Daoy (cell line): ENCODE measurements around the gene ATP5F1D. TPM values are rescaled to one million over a fixed set of nuclear protein-coding genes. Genes with fewer than 3 reads are reported as not detected.
A peak's percentile ranks its signal among the peaks of the same experiment; 100 is the strongest.

ENCODE experiments used
- DNase-seq: peaks from one replicate; pipeline ENCODE4 v3.0.0-alpha.2; 2015; ENCODE audit warnings: low read depth
- total RNA-seq: library from RNA; depleted of rRNA; stranded (reverse); fragments of >200 nt; shearing (Covaris generic); gene quantifications from 2 replicates; pipeline ENCODE4 v1.2.3, GENCODE V29; 2014

Gene ATP5F1D
- total RNA-seq, 1 experiment from 2014 or later = 41.4 TPM

DNA sequence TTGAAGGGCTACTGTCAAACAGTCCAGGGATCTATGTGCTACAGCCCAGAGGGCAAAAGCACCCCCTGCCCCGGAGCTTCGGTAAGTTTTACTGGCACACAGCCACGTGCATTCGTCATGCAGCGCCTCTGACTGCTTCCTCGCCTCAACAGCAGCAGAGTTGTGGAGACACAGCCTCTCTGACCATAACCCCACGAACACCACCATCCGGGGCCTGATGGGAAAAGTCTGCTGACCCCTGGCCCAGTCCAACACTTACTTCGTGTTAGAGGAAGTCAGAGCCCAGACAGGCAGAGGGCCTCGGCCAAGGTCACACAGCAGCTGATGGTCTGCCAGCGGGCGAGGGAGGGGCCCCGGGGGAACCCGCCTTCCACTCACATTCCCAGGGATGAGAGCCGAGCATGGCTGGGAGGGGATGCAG lies 8.9 kb upstream of the ATP5F1D start:
- DNase-seq = peak; percentile 52

DNA sequence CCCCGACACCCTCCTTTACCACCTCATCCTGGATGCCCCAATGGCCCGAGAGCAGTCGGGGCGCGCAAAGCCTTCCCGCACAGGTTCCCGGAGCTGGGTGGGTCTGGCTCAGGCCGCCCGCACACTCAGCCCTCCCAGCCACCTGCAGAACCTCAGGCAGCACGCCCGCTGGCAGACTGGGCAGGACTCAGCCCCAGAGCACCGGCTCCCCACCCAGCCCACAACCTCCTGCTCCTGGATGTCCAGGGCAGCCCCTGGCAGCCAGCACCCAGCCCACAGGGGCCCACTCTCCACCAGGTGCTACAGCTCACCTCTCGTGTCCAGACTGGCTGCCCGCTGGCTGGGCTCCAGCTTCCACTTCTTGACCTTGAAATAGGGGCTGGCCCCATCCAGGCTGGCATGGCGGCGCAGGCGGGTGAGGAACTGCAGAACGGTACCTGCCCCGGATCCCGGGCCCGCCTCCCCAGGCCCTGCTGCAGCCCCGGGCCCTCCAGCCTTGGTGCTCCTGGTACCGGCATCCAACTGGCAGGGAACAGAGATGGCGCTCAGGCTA lies 8.4 kb upstream of the ATP5F1D start:
- no peak for DNase-seq

GRCh38 chr19:1234051-1234954 lies 7.2 kb upstream of the ATP5F1D start:
- DNase-seq = no peak

DNA sequence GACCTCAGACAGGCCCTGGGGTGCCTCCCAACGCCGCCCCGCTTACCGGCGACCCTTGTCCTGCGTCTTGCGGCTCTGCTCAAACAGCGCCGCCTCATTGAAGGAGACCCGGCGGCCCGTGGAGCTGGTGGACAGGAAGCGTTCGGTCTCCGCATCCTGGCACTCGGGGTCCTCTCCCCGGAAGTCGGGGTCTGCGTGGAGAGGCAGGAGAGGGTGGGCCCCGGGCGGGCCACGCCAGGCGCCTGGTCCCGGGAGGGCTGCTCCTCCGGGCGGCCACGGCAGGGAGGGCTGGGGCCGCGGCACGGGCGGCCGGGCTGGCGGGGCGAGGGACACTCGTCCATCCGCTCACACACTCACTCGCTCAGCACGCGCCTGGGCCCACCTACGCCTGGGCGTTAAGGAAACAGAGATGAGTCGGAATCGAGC lies 6.6 kb upstream of the ATP5F1D start:
- no peak for DNase-seq

DNA sequence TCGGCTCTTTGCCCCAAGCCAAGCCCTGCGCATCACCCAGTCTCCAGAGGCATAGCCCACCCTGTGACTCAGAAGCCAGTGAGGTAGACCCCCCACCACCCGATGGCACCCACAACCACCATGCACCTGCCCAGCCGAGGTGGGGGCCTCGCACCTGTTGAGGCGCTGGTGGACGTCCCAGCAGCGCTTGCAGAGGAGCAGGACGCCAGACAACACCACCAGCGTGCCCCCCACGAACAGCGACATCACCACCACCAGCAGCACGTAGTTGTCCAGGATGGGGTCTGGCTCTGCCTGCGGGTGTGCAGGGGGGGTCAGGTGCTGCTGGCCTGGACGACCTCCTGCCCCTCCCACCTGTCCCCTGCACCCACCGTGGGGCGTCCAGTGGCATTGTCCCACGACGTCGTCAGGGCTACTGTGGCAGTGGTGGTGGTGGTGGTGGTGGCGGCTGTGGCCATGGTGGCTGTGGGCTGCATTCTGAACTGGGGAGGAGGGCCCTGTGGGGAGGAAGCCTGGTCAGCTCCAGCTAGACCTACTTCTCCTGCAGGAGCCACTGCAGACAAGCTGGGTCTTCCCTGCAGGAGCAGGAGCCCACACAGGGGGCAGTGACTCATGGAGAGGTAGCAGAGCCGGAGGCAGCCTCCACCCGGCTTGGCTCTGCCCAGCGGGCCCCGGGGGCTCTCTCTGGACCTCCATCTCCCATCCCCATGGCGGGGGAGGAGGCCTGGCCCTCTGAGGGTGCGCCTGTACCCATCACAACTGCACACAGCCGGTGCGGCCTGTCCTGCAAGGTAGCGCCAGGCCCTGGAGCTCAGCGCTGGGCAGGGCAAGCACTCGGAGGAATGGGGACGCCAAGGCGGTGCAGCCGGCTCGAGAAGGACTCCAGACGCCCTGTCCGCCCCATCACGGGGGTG lies 5.7 kb upstream of the ATP5F1D start:
- DNase-seq = peak; percentile 76

GRCh38 chr19:1236576-1236975 lies 5.0 kb upstream of the ATP5F1D start:
- DNase-seq = no peak

DNA sequence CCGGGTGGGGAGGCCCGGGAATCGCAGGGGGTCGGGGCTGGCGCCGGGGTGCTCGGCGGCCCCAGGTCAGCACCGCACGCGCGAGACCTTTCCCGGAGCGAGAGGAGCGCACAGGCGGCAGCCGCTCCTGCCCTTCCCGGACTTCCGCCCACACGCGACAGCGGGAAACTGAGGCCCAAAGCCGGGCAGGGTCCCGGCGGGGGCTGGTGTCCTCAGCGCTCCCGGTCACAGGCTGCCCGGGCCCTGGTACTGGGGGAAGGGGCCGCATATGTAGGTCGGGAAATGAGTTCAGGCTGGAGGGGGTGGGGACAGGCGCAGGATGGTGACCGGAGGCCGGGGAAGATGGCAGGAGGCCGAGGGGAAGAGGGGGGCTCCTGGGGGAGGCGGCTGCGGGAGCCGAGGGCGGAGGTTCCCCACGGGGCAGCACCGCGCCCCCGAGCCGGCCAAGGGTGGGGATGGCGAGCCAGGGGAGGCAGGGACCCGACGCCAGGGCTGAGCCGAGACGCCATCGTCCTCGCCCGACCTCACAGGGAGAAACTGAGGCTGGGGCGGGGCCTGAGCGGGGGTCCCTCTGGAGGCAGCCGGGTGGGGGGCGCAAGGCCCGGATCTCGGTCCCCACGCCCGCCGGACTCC lies 4.4 kb upstream of the ATP5F1D start:
- DNase-seq = no peak

DNA sequence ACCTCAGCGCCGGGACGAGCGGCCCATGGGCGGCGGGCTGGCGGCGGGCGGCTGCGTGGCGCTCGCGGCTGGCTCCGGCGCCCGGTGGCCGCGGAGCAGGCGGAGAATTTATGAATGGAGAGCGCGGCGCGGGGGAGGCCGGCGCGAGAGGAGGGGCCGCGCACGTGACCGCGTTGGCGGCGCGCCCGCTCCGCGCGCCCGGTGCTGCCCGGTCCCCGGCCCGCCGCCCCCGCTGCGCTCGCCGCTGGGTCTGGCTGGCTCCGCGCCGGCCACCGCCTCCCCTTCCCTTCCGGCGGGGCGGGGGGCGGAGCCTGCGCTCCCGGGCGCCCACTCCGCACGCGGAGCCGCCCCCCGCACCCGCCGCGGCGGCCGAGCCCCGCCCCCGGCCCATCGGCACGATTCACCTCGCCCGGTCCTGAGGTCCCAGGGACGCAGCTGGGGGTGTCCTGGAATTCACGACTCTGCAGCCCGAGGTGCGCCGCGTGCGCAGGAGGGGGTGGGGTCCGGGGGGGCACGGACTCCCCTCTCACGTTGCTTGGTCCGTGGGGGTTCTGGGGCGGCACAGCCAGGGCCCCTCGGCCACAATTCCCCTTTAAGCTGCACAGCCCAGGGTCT lies 3.7 kb upstream of the ATP5F1D start, which contains the start of gene CBARP:
TSS of gene CBARP (minus strand) at position 252 of the 615 bp plus-strand sequence. CDS start 1,905 bp downstream, outside the sequence.
- DNase-seq = peak; percentile 58

DNA sequence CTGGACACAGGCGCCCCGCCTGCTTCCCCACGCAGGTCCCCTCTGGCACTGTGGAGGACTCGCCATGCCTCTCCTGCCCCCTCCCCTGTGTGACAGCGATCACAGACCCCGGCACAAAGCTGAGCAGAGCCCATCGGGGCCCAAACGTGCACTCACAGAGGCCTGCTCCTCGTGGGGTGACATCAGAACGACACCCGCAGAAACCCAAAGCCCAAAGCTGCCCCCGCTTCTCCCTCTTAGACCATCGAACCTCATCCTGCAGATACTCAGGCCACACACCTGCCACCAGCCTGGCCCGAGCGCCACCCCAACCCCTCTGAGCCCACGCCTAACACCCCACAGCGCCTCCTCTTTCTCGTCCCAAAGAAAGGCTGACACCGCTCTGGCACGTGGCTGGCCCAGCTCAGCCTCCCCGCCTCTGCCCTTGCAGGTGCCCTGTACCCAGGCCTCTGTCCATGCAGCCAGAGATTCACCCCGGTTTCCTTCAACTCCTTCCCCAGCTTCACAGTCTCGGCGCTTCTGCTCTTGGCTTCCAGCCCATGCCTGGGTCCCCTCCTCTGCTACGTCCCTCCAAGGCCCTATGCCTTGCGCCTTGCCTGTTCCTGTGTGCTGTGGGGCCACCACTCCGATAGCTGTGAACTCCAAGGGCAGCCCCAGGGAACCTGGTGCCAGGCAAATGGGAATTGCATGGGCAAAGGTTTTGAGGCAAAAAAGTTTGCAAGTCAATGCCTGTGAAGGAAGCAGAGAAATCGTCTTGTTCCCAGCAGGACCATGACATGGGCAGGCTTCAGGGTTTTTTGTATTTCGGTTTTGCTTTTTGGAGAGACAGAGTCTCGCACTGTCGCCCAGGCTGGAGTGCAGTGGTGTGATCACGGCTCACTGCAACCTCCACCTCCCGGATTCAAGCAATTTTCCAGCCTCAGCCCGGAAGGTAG lies 2.9 kb upstream of the ATP5F1D start:
- no peak for DNase-seq

- no peak for DNase-seq
These were observed 2.1 kb upstream of the ATP5F1D start for GRCh38 chr19:1239420-1239795.

DNA sequence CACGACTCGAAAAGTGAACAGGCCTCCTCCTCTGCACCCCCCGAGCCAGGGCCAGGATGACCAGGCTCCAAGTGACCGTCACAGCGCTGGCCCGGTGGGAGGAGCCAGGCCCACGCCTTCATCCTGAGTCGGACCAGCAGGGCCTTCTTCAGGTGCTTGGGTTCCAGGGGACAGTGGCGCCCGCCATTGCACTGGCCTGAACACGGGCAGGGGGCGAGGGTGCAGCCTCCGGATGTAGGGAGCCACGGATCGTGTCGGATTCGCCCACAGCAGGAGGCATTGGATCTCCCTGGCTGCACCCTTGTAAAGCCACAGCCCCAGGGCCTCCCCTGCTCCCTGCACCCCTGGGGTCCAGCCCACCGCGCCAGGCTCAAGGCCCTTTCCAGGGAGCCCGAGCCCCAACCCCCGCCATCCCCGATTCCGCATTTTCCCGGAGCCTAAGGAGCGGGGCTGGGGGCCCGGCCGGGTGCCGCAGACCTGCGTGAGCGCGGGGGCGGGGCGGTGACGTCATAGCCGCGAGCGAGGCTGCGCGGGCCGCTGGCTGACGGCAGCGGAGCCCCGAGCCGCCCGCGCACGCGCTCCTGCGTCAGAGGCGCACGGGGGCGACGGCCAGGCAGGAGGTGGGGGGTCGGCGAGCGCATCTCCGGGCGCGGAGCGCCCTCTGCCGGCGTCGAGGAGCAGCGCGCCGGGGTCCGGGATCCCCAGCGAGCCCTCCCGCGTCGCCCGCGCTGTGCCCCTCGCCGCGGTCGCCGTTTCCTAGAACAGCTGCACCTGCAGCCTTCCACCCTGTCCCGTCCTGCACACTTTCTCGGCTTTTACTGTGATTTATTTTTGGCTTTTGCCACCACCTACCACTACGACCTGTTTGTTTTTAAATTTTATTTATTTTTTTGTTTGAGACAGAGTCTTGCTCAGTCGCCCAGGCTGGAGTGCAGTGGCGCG lies 1.5 kb upstream of the ATP5F1D start:
- DNase-seq = peak; percentile 93

DNA sequence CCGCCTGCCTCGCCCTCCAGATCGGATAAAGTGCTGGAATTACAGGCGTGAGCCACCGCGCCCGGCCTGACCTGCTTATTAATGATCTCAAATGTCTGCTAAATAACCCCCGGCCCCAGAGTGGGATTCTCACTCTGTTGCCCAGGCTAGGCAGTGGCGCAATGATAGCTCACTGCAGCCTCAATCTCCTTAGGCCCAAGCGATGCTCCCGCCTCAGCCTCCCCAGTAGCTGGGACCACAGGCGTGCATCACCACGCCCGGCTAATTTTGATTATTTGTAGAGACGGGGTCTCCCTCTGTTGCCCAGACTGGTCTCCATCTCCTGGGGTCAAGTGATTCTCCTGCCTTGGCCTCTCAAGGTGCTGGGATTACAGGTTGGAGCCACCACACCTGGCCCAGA lies 626 bp upstream of the ATP5F1D start:
- DNase-seq = no peak

DNA sequence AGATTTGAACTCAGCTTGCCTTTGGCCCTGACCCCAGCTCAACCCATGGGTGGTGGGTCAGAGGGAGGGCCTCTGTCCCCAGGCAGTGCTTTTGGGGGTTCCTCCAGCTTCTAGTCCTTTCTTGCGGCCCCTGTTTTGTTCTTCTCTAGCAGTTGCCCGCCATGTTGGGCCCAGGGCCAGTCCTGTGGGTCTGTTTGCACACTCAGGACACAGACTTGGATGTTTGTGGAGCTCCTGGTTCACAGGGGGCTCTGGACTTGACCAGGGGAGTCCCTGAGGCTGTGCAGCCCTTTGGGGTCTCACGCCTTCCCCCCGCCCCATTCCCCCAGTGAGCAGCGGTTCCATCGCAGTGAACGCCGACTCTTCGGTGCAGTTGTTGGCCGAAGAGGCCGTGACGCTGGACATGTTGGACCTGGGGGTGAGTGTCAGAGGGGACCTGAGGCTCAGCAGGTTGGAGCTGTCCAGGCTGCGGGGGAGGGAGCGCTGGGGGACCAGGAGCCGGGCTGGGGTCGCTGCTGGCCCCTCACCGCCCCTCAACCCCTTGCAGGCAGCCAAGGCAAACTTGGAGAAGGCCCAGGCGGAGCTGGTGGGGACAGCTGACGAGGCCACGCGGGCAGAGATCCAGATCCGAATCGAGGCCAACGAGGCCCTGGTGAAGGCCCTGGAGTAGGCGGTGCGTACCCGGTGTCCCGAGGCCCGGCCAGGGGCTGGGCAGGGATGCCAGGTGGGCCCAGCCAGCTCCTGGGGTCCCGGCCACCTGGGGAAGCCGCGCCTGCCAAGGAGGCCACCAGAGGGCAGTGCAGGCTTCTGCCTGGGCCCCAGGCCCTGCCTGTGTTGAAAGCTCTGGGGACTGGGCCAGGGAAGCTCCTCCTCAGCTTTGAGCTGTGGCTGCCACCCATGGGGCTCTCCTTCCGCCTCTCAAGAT lies 2.5 kb downstream of the ATP5F1D start:
- DNase-seq = peak; percentile 87

GRCh38 chr19:1244693-1245451 lies 3.3 kb downstream of the ATP5F1D start:
- no peak for DNase-seq

DNA sequence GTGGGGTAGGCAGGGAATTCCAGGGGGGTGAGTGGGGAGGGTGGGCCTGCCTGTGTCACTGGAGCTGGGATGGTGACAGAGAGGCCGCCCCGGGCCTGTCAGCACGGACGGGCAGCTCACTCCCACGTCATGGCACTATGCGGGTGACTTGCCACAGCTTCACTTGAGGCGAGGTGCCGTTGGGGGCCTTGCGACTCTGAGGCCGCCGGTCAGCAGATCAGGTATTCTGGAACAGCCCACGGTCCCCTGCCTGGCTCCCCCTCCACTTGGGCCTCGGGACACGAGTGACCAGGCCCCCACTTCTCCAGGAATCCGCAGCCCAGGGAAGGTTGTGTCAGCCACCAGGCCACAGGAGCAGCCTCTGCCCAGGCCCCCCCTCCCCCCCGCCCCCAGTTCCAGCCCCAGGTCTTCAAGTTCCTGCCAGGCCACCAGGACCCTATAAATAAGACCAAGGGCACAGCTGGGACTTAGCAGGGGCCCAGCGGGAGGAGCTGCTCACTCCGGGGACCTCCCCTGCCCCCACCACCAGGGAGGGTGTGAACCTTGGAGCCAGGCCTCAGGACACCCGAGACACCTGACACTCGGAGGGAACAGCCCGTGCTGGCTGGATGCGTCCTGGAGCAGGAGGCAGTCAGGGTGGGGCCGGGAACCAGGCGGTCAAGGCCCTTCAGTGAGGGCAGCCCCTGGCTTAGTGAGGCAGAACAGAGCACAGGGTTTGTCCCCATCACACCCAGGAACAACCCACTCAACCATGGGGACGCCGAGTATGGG lies 4.1 kb downstream of the ATP5F1D start:
- DNase-seq = no peak
